ENCODE results near the gene FOXC1. TPM values are rescaled to one million over a fixed set of nuclear protein-coding genes. Genes with fewer than 3 reads are reported as not detected.

The FOXC1 gene
- total RNA-seq, 4 donors from 2014 or later: 3.8 to 10.1 (median 6.7) TPM

DNA sequence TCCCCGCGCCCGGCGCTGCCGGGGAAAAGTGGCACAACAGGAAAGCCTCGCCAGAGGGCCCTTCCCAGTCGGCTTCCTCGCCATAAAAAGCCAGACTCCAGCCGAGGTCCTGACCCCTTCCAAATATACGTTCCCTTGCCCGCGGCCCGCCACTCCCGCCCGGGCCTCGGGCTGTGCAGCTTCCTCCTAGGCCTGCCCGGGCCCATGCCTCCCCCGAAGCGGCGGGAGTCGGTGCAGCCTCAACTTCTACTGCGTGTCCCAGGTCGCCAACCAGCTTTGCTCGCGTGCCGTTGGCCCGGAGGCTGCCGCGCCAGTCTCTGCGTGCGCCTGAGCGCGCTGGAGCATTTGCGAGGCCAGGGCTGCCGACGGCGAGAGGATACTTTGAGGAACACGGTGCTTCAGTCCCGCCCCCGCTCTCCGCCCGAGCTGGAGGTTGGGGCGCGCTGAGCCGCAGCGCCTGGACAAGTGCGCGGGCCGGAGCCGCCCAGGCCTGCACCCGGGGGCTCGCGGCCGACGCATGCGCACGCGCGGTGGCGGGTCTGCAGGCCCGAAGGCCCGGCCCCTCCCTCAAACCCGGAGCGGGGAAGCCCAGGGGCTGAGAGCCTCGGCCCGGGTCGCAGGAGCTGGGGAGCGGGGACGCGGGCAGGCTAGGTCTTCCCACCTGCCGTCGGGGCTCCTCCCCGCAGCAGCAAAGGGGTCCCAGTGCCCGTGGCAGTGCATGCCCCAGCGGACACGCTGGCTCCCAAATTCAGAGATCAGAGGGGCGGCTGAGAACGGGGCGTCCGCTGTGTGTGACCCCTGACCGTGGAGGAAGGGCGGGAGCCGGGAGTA lies 10.2 kb downstream of the FOXC1 start:
- DNase-seq (ENCODE audit: low spot score): no peak
- no peak for ATAC-seq (ENCODE audit: low FRiP score)
- TF ChIP-seq, protein P1, sequence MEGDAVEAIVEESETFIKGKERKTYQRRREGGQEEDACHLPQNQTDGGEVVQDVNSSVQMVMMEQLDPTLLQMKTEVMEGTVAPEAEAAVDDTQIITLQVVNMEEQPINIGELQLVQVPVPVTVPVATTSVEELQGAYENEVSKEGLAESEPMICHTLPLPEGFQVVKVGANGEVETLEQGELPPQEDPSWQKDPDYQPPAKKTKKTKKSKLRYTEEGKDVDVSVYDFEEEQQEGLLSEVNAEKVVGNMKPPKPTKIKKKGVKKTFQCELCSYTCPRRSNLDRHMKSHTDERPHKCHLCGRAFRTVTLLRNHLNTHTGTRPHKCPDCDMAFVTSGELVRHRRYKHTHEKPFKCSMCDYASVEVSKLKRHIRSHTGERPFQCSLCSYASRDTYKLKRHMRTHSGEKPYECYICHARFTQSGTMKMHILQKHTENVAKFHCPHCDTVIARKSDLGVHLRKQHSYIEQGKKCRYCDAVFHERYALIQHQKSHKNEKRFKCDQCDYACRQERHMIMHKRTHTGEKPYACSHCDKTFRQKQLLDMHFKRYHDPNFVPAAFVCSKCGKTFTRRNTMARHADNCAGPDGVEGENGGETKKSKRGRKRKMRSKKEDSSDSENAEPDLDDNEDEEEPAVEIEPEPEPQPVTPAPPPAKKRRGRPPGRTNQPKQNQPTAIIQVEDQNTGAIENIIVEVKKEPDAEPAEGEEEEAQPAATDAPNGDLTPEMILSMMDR (IDR thresholded peaks at IDR 0.05): no peak

DNA sequence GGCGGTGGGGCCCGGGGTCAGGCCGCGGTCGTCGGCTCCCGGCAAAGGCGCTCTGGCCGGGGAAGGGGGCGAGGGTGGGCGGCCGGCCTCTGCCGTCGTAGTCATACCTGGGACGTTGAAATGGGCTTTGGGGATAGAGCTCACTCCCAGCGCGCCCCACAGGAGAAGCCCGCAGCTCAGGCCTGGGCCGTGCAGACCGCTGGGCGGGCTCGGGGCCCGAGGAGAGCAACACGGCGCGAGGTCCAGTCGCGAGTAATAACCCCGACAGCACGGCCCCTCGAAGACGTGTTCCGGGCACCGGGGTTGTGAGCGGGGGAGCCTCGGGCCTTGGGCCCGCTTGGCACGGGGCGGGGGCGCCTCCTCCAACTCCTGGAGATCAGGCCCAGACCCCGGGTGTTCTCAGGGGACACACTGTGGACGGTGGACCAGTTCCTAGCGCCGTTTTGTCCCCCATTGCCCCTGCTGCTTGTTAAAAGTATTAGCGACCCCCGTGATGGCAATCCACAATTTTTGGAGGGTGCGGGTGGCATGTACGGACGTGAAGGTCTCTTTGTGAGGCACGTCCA lies 10.9 kb downstream of the FOXC1 start:
- DNase-seq (ENCODE audit: low spot score): no peak
- no peak for ATAC-seq (ENCODE audit: low FRiP score)
- TF ChIP-seq, protein P1 (IDR thresholded peaks at IDR 0.05): no peak

DNA sequence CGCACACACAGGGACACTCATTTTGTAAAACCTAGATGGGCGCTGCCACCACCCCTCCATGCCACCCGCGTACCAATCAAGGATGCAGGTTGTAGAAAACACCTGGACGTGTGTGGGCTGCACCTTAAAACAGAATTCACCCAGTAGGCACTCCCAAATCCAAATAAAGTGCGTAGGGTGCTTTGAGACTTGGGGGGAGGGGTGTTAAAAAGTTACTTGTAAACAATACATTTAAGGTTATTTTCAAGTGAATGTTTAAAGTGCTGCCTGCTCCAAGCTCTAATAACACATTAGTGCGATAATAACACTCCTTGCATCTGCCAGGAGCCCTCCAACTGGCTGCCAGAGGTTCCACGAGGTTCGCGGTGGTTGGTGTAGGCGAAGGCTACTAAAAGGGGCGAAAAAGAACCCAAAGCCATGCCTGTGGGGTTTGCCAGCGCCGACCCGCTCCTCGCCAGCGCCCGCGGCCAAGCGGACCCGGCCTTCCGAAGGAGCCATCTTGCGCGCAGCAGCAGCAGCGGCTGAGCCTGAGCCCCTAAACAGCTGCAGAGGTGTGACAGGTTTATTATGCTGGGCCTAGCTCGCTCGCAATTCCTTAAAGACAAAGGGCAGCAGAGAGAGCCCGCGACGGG lies 11.5 kb downstream of the FOXC1 start:
- TF ChIP-seq, protein P1 (IDR thresholded peaks at IDR 0.05): no peak
- ATAC-seq (ENCODE audit: low FRiP score): no peak
- DNase-seq (ENCODE audit: low spot score): no peak

DNA sequence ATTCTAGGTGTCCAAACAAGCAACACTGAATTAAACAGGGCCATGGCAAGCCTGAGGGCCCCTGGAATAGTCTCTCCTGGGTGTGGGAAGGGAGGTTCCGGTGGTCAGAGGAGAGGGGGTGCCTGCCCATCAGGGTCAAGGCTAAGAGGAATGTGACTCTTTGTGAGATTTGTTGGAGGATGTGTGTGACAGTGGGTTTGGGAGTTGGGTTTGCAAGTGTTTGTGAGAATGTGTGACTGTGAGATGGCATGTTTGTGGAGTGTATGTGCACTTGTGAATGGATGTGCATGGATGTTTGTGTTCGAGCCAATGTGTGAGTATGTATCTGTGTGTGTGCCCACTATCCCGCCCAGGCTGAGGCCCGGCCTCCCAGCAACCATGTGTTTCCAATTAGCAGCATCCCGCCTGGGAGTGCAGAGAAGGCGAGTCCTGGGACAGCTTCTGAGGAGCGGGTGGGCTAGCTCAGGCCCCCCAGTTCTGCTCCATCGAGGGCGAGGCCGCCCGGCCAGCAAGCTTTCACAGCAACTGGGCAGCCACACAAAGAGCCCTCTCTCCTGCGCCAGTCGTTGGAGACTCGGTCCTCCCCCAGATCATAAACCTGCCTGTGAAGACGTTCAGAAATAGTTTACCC lies 12.6 kb downstream of the FOXC1 start:
- DNase-seq (ENCODE audit: low spot score) (no peak), ATAC-seq (ENCODE audit: low FRiP score) (no peak)
- TF ChIP-seq, protein P1 (IDR thresholded peaks at IDR 0.05): no peak

DNA sequence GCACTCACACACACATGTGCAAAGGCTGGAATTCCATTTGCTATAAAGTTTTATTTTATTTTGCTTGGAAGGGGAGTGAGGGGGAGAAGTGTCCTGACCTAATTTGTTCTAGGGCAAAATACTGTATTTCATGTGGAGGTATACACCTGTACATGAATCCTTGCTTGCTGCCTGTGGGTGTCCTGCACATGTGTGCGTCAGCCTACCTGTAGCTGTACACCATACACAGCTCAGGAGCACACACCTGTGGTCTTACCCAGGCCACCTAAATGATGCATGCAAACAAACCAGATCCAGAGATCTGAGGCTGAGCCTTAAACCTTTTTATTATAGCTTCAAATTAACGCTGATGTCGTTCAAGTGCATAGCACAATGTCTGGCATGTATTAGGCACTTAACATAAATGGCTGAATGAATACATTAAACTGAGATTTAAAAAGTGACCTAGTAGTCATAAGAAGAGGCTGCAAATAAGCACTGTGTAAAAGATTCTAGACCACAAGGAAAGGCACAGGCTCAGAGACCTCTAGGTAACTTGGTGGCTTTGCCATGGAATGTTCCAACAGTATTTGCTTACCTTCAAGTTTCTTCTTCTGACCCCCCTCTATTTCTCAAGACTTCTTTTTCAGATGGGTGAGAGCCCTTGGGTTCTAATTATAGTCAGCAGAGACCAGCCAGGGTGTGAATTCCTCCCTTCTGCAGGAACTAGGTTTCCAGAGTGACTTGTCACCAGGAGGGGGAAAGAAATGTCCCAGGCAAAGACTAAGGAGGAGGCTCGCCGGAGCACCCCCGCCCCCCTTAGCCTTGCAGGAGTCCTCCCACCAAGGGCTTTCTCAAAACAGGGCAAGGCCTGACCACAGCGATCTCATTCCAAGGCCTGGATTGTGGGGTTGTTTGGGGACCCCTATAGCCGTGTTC lies 13.4 kb downstream of the FOXC1 start:
- TF ChIP-seq, protein P1 (IDR thresholded peaks at IDR 0.05): no peak
- ATAC-seq (ENCODE audit: low FRiP score) (no peak), DNase-seq (ENCODE audit: low spot score) (no peak)

DNA sequence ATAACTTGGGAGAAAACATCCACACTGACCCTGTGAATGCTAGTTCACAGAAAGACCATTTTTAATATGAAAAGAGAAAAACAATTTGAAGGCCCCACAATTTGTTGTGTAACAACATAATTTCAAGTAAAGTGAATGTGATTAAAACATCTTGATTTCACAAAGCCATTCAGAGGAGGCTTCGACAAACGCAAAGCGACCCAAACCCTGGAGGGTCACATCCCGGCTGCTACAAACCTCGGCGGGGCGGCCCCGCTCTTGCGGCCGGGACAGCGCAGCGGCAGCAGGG lies 14.0 kb downstream of the FOXC1 start:
- DNase-seq (ENCODE audit: low spot score): no peak
- no peak for ATAC-seq (ENCODE audit: low FRiP score)
- TF ChIP-seq, protein P1 (IDR thresholded peaks at IDR 0.05): no peak

All from omental fat pad (tissue), 4 donors.